ENCODE measurements around the gene FBXO48.

- TF ChIP-seq, protein P1, sequence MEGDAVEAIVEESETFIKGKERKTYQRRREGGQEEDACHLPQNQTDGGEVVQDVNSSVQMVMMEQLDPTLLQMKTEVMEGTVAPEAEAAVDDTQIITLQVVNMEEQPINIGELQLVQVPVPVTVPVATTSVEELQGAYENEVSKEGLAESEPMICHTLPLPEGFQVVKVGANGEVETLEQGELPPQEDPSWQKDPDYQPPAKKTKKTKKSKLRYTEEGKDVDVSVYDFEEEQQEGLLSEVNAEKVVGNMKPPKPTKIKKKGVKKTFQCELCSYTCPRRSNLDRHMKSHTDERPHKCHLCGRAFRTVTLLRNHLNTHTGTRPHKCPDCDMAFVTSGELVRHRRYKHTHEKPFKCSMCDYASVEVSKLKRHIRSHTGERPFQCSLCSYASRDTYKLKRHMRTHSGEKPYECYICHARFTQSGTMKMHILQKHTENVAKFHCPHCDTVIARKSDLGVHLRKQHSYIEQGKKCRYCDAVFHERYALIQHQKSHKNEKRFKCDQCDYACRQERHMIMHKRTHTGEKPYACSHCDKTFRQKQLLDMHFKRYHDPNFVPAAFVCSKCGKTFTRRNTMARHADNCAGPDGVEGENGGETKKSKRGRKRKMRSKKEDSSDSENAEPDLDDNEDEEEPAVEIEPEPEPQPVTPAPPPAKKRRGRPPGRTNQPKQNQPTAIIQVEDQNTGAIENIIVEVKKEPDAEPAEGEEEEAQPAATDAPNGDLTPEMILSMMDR (conservative IDR thresholded peaks at IDR 0.05 in 1 of 2, IDR thresholded peaks at IDR 0.05 in 1 of 2; ENCODE audit: low read depth in 1 of 2, low read length in 2 of 2): no peak
- TF ChIP-seq EZH2 (IDR thresholded peaks at IDR 0.05; ENCODE audit: low read length, missing control alignments): no peak
These were observed 55.5 kb downstream of the FBXO48 start for GRCh38 chr2:68411397-68412126.

Measured in fibroblast of lung (primary cell).